HG02642 (cell line): Measurements from ENCODE around the gene PSMA7.

Source experiments
- ATAC-seq: cut with Tn5 transposase; IDR thresholded peaks from one replicate; pipeline ENCODE4 v1.9.1; 2021; ENCODE audit warnings: mild to moderate bottlenecking; ENCODE audit not compliant: unreplicated experiment, poor library complexity

Gene PSMA7

DNA sequence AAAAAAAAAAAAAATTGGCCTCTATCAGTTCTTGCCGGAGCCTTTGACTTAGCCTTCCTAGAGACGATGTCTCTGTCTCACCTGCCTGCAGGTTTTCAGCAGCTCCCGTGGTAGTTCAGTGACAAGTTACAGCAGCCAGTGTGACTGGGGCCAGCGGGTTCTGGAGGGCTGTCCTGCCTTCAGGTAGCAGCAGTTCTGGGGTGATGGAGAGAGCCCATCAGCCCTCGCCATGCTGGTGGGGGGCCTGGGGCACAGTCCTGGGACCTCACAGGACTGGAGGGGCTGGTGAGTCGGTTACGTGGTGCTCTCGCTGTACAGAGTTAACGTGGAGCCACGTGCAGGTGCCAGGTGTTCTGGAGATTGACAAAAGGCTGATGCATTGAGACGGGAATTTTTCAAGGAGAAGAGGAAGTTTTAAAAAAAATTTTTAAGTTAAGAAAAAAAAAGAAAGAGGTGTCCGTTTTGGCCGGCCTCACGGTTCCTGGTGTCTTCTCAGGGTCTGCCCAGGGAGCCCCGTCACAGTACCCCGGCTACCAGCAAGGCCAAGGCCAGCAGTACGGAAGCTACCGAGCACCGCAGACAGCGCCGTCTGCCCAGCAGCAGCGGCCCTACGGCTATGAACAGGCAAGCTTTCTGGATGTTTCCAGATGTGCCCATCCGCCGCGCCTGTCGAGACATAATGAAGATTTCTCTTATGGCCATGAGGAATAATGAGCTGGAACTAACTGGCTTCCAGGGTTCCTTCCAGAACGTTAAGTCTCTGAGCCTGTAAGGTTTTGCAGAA is 31.0 kb upstream of the PSMA7 start:
- ATAC-seq = no peak

DNA sequence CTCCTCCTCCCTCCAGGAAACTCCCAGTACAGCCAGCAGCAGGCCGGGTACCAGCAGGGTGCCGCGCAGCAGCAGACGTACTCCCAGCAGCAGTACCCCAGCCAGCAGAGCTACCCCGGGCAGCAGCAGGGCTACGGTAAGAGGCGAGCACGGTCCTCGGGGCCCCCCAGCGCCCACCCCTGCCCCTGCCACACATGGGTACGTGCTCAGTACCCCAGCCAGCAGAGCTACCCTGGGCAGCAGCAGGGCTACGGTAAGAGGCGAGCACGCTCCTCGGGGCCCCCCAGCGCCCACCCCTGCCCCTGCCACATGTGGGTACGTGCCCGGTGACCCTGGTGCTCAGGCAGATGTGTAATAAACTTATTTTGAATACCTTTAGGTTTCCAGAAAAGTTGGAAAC is 29.5 kb upstream of the PSMA7 start:
- ATAC-seq = no peak

DNA sequence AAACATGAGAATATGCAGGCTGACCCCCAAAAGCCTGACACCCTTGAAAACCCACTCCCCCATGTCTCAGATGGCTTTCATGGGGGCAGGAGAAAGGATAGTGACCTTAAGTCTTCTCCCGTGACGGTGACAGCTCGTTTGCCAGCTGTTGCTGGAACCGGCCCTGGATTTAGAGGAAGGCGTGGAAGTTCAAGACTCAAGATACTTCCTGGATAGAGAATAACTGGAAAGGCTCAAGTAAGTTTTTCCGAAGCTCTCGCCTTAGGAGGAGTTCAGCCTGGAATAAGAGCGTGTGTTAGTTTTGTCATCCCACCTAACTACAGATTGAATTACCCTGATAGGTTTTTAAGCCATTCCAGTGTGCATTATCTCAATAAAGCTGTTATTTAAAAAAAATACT is 28.1 kb upstream of the PSMA7 start:
- ATAC-seq = no peak

DNA sequence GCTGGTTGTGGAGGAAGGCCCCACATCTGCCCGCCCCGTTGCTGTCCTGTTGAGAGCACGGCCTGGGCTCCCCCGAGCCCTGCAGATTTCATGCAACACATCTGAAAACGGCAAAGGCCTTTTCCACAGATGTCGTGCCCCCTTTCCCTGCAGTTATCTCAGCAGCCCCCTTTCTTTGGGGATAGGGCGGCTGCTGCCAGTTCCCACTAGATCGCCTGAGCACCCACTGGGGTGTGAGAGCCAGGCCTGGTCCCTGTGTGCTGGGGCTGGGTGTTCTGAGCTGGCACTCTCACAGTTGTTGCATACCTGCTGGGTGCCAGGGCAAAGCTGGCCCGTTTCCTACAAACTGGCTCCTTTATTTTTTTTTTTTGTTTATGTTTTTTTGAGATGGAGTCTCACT is 27.3 kb upstream of the PSMA7 start:
- no peak for ATAC-seq

DNA sequence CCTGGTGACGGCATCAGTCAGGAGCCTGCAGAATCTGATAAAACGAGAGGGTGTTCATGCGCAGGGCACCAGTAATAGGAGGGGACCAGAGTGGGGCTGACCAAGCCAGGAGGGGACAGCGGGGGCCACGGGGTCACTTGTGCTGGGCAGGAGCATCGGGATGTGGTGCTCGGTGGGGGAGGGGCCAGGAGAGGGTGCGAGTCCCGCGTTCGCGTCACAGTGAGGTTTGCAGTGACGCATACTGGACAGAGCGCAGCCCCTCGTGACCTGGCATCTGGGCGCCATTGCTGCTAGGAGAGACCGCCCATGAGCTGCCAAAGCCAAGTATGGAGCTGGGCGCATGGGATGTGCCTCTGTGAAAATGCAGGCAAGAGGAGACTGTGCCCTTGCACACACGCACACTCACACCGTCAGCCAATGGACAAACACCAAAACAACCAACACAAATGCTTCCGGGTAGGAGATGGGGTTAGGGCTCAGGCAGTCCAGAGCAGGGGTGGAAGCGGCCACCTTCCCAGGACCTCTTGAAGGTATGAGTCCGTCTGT is 25.8 kb upstream of the PSMA7 start:
- no peak for ATAC-seq

DNA sequence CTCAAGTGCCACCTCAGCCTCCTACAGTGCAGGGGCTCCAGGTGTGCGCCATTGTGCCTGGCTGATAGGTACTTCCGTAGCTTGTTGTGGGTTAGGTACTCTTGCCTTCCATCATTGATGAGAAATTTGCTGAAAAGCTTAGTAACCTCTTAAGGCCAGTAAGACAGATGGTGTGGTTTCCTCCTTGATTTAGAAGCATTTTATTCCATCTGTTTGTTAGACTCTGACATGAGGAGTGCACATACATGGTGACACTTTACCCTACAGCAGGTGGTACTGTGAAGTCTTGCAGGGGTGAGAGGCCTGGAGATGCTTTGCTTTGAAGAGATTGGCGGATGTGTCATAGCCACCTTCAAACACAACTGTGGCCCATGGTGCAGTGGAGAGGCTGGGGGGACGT is 24.9 kb upstream of the PSMA7 start:
- ATAC-seq = no peak

DNA sequence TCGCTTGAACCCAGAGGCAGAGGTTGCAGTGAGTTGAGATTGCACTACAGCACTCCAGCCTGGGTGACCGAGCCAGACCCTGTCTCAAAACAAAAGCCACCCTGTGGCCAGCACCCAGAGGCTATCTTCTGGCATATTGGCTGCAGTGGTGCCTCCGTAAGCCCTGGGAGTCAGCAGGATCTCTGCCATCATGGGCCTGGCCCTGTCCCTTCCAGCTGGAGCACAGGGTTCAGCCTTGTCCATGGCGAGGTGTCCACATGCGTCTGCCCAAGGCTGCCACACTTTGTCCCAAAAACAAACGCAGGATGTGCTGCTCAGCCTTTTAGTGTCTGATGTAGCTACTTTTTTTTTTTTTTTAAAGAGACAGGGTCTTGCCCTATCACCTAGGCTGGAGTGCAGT is 24.3 kb upstream of the PSMA7 start:
- ATAC-seq = no peak

DNA sequence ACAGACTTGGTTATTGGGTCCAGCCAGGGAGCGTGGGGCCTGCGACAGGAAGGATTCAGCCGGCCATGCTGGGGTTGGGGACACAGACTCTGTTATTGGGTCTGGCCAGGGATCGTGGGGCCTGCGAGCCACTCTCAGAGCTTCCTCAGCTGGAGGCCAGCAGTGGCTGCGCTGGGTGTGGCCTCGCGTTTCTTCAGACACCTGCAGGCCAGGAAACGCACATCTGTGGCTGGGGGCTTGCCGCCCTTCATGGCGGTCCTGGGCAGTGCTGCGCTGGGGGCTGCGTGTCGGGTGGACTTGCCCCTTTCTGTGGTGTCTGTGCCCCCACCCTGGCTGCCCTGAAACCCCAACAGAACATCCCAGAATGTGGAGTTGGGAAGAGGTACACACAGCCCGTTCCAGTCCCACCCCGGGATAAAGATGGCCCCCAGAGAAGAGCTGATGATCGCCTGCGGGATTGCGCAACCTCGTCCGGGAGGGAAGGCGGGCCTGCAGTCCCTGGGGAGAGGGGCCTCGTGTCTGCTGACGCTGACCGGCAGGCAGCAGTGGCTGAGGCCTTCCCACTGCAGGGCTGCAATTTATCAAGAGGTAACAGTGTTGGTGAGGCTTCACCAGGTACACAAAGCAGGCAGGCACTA is 22.7 kb upstream of the PSMA7 start:
- no peak for ATAC-seq

DNA sequence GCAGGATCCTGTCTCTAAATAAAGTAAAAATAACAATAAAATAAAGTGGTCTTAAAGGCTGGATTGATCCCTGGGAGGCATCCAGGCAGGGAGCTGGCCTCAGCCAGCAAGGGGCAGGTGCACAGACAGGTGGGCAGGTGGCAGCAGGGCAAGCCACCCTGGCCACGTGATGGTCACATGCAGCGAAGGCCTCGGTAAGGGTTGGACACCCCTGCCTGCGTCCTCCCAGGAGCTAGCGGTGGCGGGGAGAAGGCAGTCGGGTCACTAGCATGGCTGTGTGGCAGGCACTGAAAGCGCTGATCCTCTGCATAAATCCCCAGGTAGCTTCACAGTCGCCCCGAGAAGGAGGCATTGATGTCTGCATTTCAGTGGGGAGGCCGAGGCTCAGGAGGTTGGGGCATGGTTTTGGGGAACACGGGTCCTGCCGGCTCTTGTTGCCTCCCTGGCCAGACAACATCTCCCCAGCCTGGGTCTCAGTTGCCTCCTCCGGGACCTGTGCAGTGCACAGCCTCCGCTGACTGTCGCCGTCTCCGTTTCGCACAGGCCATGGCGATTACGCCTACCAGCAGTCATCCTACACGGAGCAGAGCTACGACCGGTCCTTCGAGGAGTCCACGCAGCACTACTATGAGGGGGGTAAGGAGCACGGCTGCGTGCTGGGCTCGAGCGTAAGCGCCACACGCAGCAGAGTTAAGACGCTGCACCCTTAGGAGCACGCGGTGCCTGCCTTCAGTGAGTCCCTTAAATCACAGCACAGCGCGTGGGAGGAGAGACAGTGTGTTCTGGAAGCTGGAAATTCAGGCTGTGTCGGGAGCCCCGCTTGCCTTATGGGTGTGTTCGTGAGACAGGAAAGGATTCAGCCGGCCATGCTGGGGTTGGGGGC is 21.9 kb upstream of the PSMA7 start:
- no peak for ATAC-seq

DNA sequence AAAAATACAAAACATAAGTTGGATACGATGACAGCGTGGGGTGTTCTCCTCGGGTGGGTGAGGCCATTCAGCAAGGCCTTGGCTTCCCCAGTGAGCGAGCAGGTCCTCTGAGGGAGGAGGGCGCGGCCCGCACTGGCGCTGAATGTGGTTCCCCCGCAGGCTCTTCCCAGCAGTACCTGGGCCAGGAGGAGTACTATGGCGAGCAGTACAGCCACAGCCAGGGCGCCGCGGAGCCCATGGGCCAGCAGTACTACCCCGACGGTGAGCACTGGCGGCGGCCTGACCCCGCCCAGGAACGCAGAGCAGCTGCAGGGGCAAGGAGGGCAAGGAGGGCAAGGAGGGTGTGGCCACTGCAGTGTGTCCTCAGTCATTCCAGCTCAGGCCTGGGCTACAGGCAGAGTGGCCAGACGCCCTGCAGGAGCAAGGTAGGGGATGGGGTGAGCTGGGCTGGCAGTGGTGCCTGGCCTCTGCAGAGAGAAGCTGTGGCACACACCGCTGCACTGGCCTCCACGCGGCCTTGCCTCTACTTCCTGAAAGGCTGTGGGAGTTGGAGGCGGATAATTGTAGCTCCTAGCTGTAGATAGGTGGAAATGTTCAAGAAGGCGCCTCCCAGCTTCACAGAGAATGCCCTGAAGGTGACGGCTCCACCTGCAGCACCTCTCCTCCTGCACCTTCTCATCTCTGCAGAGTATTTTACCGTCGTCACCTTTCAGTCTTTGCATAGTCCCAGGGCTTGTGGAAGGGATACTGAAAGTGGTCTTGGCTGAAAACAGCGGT is 21.0 kb upstream of the PSMA7 start:
- no peak for ATAC-seq

DNA sequence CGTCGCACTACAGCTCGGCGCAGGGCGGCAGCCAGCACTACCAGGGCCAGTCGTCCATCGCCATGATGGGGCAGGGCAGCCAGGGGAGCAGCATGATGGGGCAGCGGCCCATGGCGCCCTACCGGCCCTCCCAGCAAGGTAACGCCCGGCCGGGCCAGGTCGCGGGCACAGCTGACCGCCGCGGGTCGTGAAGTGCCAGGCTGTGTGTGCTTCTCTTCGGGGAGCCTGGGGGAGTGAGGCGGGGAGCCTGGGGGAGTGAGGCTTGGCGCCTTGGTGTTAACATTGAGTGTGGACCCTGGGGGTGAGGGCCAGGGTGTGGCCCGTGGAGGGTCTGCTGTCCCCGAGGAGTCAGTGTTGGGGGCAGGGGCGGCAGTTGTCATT is 20.3 kb upstream of the PSMA7 start:
- no peak for ATAC-seq

DNA sequence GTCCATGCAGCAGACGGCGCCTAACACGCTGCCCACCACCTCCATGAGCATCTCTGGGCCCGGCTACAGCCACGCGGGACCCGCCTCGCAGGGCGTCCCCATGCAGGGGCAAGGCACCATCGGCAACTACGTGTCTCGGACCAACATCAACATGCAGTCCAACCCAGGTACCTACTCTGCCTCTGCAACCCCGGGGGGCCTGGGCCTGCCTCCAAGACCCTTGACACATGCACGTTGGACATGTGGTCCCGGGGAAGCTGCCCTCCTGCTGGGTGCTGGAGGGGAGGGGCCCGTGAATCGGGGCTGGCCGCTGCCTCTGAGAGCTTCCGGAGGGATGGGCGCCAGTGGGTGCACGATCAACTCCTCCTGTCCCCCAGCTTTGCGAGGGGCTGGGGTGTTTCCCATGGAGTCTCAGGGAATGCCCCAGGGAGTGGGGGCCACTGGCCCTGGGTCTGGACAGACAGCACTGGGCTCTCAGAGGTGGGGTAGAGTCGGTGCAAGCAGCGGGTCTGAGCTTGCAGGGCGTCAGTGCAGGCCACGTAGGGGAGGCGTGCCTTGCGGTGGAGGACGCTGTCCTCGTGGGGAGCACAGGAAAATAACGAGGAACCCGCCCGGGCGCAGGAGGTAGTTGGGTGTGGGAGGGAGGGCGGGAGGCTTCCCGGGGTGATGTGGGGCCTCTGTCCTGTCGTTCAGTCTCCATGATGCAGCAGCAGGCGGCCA is 19.7 kb upstream of the PSMA7 start:
- no peak for ATAC-seq

DNA sequence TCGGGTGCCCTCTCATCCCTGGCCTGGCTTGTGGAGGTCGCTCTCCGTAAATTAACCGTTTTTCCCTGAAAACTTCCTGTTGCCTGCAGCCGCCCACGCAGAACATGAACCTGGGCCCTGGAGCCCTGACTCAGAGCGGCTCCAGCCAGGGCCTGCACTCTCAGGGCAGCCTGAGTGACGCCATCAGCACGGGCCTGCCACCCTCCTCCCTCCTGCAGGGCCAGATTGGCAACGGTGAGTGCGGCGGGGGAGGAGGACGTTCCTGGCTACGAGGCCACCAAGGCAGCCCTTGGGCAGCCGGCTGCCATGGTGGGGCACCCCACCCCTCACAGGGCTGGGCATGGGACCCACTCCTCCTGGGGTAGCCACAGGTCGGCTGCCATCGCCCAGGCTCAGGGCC is 18.2 kb upstream of the PSMA7 start:
- ATAC-seq = no peak

DNA sequence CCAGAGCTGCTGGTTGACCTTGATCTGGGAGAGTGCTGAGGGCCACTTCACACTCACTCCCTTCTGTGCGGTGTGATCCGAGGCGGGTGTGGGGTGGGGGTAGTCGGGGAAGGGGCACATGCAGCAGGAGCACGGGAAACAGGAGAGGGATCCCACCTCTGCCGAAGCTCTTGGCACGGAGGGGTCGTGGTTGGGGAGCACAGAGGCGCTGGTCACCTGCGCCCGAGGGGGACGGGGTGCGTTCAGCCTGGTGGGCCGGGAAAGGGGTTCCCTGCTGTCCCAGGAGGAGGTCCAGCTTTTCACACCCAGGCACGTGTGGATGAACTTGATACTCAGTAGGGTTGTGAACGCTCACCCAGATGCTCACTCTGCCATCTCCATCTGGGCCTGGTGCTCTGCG is 17.7 kb upstream of the PSMA7 start:
- no peak for ATAC-seq

DNA sequence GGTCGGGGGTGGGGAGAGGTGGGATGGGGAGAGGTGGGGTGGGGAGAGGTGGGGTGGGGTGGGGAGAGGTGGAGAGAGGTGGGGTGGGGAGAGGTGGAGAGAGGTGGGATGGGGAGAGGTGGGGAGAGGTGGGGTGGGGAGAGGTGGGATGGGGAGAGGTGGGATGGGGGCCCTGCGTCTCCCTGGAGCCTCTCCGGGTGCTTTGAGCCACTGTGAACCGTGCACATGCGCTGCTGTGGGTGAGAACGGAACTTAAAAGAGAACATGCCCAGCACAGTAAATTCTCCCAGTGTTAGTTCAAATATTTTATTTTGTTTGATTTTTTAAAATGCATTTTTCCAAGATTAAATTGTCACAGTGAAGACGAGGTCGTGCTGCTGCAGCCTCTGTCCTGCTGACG is 17.1 kb upstream of the PSMA7 start:
- no peak for ATAC-seq

DNA sequence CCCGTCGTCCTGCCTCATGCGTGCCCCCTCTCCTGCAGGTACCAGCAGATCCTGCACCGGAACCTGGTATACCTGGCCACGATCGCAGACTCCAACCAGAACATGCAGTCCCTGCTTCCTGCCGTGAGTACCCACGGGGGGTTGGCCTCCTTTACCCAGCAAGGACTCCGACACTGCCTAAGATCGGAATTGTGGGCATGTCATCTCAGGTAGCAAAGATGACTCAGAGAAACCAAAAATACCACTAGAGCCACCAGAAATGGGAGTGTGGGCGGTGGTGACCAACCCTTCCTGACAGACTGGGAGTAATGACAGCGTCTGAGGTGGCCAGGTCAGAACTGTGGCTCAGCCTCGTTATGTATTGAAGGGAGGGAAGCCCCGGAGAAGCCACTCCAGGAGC is 16.6 kb upstream of the PSMA7 start:
- no peak for ATAC-seq

DNA sequence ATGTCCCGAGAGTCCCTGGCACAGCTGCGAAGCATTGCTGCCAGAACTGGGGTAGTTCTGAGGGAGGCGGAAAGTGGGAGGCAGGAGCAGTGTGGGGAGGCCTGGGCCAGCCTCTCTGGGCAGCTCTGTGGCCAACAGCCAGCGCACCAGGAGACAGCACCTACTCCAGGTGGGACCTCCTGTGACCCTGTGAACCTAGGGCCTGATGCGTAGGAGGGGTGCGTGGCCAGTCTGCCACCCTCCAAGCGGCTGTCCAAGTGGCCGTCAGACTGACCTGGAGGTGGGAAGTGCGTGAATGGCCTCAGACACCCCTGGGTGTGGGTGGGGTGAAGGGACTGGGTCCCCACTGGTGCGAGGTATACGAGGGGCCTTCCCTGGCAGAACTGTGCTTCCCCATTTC is 15.9 kb upstream of the PSMA7 start:
- no peak for ATAC-seq

DNA sequence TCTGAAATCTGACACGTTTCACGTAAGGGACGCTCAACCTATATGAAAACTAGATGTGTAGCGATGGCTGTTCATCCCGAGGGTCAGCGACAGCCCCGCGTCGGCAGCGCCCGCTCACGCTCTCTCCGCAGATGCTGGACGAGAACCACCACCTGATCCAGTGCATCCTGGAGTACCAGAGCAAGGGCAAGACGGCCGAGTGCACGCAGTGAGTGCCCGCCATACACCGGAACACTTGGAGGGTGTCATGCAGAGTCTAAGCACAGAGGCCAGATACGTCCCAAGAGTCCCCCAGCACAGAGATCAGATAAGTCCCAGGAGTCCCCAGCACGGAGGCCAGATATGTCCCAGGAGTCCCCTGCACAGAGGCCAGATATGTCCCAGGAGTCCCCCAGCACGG is 15.3 kb upstream of the PSMA7 start:
- no peak for ATAC-seq

DNA sequence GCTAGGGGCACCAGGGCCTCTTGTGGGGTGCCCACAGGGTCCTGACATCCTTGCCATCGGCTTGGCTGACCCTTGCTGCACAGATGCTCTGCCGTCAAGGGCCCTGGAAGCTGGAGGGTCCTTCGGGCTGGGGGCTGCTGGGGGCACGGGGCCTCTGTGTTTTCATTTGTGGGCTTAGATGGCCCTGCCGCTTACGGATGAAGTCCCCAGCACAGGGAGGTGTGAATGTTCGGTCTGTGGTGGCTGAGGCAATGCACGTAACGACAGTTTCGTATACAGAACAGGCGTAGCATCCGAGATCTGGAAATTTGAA is 14.8 kb upstream of the PSMA7 start:
- no peak for ATAC-seq
